ENCODE measurements around the gene QPCT. TPM values are rescaled to one million over a fixed set of nuclear protein-coding genes. Genes with fewer than 3 reads are reported as not detected.

Gene QPCT
- polyA plus RNA-seq, 1 experiment = 15.9 TPM

DNA sequence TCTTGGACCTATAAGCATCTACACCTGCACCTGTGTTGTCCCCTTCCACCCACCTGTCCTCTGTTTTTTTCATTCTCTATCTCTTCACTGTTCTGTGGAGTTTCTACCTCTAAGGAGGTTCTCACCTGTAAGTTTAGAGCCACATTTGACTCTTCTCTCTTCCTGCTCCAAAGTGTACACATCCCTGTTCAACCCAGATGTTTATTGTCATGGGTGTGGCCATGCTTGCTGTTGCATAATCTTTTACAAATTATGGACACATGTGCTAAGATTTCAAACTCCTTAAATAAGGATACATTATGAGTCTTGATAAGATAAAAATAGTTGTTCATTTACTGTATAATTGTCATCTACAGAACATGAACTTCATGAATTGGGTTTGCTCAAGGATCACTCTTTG, 27.6 kb downstream of the QPCT start:
- TF ChIP-seq, protein P1, sequence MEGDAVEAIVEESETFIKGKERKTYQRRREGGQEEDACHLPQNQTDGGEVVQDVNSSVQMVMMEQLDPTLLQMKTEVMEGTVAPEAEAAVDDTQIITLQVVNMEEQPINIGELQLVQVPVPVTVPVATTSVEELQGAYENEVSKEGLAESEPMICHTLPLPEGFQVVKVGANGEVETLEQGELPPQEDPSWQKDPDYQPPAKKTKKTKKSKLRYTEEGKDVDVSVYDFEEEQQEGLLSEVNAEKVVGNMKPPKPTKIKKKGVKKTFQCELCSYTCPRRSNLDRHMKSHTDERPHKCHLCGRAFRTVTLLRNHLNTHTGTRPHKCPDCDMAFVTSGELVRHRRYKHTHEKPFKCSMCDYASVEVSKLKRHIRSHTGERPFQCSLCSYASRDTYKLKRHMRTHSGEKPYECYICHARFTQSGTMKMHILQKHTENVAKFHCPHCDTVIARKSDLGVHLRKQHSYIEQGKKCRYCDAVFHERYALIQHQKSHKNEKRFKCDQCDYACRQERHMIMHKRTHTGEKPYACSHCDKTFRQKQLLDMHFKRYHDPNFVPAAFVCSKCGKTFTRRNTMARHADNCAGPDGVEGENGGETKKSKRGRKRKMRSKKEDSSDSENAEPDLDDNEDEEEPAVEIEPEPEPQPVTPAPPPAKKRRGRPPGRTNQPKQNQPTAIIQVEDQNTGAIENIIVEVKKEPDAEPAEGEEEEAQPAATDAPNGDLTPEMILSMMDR (IDR thresholded peaks at IDR 0.05; ENCODE audit: insufficient read depth, low read depth, low read length) = no peak
- CTCF ChIA-PET = no interaction called here
- no peak overlapping the region for H3K4me3 ChIP-seq (ENCODE audit: low read depth, low read length)
- no peak for DNase-seq (ENCODE audit: low read depth)
- POLR2A ChIA-PET = no interaction called here
- no peaks in the 10 kb centered on the region for H3K36me3 ChIP-seq (ENCODE audit: control insufficient read depth, insufficient read depth, low read length)
- no peaks in the 10 kb centered on the region for H3K27me3 ChIP-seq (ENCODE audit: control insufficient read depth, insufficient read depth, low read length)

DNA sequence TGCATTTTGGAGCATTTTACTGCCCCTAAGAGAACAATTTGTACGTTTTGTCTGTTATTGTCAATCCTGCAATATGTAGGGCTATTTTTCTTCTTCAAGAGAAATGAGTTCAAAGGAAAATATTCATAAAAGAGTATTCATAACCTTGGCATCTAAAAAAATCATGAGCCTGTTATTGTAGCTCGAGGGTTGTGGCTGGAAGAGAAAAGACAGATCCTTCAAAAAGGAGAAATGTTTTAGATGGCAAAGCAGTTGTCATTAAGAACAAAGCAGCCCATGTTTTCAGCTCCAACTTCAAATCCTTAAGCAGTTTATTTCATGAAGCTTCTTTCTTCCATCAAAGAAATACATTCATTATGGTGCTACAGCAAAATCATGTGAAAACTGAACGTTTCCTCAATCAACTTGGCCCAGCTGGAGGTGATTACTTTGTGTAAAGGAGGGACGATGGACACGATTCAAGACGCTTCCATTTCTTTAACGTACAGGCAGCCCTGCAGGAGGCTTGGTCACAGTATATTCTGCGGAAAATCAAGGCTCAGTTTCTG, 31.4 kb downstream of the QPCT start:
- no peak for DNase-seq (ENCODE audit: low read depth)
- H3K4me3 ChIP-seq (ENCODE audit: low read depth, low read length) = no peak overlapping the region
- ChIA-PET CTCF (interaction anchor here (1.2 kb wide), 1 partner anchor 549 kb away, joined by 3 read pairs; no protein-coding TSS in a partner anchor), POLR2A (no interaction called here)
- TF ChIP-seq, protein P1 (IDR thresholded peaks at IDR 0.05; ENCODE audit: insufficient read depth, low read depth, low read length) = no peak
- no peaks in the 10 kb centered on the region for H3K27me3 ChIP-seq (ENCODE audit: control insufficient read depth, insufficient read depth, low read length)
- no peaks in the 10 kb centered on the region for H3K36me3 ChIP-seq (ENCODE audit: control insufficient read depth, insufficient read depth, low read length)

DNA sequence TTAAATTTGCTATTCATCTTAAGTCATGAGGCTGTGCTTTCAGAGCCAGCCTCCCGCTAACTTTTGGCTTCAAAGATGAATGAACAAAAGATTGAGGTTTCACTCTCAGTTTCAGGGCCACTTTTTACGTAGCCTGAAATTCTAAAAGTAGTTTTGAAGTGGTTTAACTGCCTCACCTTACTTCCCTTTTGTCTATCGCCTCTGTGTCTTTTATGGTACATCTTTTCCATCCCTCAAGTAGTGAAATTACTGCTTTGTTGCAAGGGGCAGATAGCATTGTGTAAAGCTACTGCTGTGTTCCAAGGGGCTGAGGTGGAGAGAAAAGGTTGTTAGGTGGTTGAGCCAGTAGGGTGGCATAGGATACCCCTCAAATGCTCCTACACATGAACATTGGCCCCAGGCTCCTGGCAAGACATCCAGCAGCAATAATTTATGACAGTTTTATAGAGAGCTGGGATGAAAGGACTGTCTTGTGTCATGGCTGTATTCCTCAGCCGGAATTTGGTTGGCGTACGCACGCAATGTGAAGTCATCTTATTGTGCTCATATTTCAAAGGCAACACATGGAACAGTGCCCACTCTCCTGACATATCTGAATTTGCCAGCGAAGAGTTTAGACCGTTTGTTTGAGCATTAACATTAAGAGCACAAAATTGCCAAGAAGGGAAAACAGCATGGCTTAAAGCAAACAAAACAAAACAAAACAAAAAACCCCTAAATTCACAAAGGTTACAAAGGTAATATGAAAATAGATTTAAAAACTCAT, 32.2 kb downstream of the QPCT start:
- ChIA-PET POLR2A (no interaction called here), CTCF (interaction anchor here (1.0 to 3.3 kb wide), 5 partner anchors 9 to 548 kb away, joined by 3 to 12 read pairs (median 5); no protein-coding TSS in a partner anchor)
- TF ChIP-seq, protein P1 (IDR thresholded peaks at IDR 0.05; ENCODE audit: insufficient read depth, low read depth, low read length) = no peak
- DNase-seq (ENCODE audit: low read depth) = no peak
- H3K27me3 ChIP-seq (ENCODE audit: control insufficient read depth, insufficient read depth, low read length) = no peaks in the 10 kb centered on the region
- H3K36me3 ChIP-seq (ENCODE audit: control insufficient read depth, insufficient read depth, low read length) = no peaks in the 10 kb centered on the region
- H3K4me3 ChIP-seq (ENCODE audit: low read depth, low read length) = no peak overlapping the region

DNA sequence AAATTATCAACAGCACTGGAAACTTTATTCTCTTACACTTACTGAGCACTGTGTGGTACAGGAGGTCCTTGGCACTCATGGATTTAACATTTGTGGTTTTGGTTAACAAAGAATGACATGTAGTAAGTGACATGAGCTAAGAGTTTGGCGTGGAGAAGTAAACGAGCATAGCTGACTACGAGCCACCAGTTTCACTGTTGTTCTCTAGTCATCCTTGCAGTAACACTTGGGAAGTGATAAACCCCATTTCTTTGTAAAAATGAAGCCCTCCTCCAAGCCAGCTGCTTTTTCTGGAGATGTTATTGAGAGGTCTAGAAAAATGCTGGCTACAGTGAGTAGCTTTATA, 32.7 kb downstream of the QPCT start:
- Histone ChIP-seq H3K27me3 (ENCODE audit: control insufficient read depth, insufficient read depth, low read length) (no peaks in the 10 kb centered on the region), H3K4me3 (ENCODE audit: low read depth, low read length) (no peak overlapping the region), H3K36me3 (ENCODE audit: control insufficient read depth, insufficient read depth, low read length) (no peaks in the 10 kb centered on the region)
- CTCF ChIA-PET = interaction anchor here (0.6 to 3.3 kb wide), 6 partner anchors 10 to 93 kb away, joined by 3 to 12 read pairs (median 4); no protein-coding TSS in a partner anchor
- TF ChIP-seq, protein P1 (IDR thresholded peaks at IDR 0.05; ENCODE audit: insufficient read depth, low read depth, low read length) = no peak
- no peak for DNase-seq (ENCODE audit: low read depth)
- POLR2A ChIA-PET = interaction anchor here (0.6 kb wide), 1 partner anchor 513 kb away, joined by 8 read pairs; no protein-coding TSS in a partner anchor

DNA sequence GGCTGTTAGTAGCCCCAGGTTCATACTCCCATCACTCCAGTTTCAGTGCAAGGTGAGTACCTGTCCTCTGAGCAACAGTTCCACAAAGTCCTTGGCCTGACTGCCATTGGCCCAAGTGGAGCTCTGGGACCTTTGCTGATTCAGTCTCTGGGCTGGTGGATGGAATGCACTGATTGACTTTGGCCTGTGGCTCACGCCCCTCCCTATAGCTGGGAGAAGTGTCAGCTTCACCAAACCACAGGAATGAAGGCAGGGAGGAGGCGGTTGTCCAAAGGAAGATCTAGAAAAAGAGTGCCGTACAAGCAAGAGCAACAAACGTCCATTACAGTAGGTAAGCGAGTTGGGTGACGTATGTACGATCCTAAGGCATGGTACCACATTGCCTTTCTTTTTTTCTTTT, 34.0 kb downstream of the QPCT start:
- Histone ChIP-seq H3K36me3 (ENCODE audit: control insufficient read depth, insufficient read depth, low read length) (no peaks in the 10 kb centered on the region), H3K27me3 (ENCODE audit: control insufficient read depth, insufficient read depth, low read length) (no peaks in the 10 kb centered on the region), H3K4me3 (ENCODE audit: low read depth, low read length) (no peak overlapping the region)
- ChIA-PET CTCF (interaction anchor here (1.4 to 3.3 kb wide), 2 partner anchors 11 to 21 kb away, joined by 3 to 12 read pairs; no protein-coding TSS in a partner anchor), POLR2A (interaction anchor here (0.6 kb wide), 1 partner anchor 18 kb away, joined by 3 read pairs; no protein-coding TSS in a partner anchor)
- TF ChIP-seq, protein P1 (IDR thresholded peaks at IDR 0.05; ENCODE audit: insufficient read depth, low read depth, low read length) = no peak
- no peak for DNase-seq (ENCODE audit: low read depth)
